Jurkat, Clone E6-1 (cell line): ENCODE results near the gene TACR3. TPM values are rescaled to one million over a fixed set of nuclear protein-coding genes. Genes with fewer than 3 reads are reported as not detected.
"Not testable (repeated sequence)": the region's sequence is repeated elsewhere in the genome, so short reads cannot be mapped to it uniquely, and the experiment has no call there.

Source experiments
- DNase-seq: peaks from one replicate; pipeline ENCODE4 v3.0.0-alpha.2; 2011; ENCODE audit warnings: low read depth, low spot score
- H3K4me3 ChIP-seq: 2 replicates; pipeline ENCODE4 v1.5.1; 2011; ENCODE audit warnings: mild to moderate bottlenecking, low read length, control low read depth, moderate library complexity
- polyA plus RNA-seq: library from polyadenylated mRNA; unstranded; fragments of >200 nt; gene quantifications from one replicate; pipeline ENCODE4 v1.2.1, GENCODE V29; 2012; ENCODE audit warnings: missing spikeins; ENCODE audit not compliant: insufficient read length, insufficient read depth

The TACR3 gene
- not detected for polyA plus RNA-seq

GRCh38 chr4:103719830-103720207 is at the start of gene TACR3:
Gene TACR3 (minus strand): TSS chr4:103719985. CDS start chr4:103719675, 310 bp downstream.
- DNase-seq: no peak
- H3K4me3 ChIP-seq: no peak within 1 kb of the TSS

GRCh38 chr4:103757631-103758030 is 37.8 kb upstream of the TACR3 start:
- no peak overlapping the region for H3K4me3 ChIP-seq
- DNase-seq: no peak

GRCh38 chr4:103756741-103757140 is 37.0 kb upstream of the TACR3 start:
- H3K4me3 ChIP-seq: no peak overlapping the region
- DNase-seq: no peak

- no peak for DNase-seq
- H3K4me3 ChIP-seq: no peak overlapping the region
Observed at GRCh38 chr4:103754844-103755243, 35.1 kb upstream of the TACR3 start.

GRCh38 chr4:103753868-103754653 is 34.3 kb upstream of the TACR3 start:
- DNase-seq: peak; percentile 20
- no peak overlapping the region for H3K4me3 ChIP-seq

- H3K4me3 ChIP-seq, DNase-seq: not testable (repeated sequence)
Observed at GRCh38 chr4:103723150-103723549, 3.4 kb upstream of the TACR3 start.

- no peak overlapping the region for H3K4me3 ChIP-seq
- no peak for DNase-seq
Observed at GRCh38 chr4:103721251-103721650, 1.5 kb upstream of the TACR3 start.

GRCh38 chr4:103720661-103721060 is 876 bp upstream of the TACR3 start:
- no peak for DNase-seq
- no peak overlapping the region for H3K4me3 ChIP-seq

GRCh38 chr4:103719105-103719829 is 518 bp downstream of the TACR3 start:
- no peak overlapping the region for H3K4me3 ChIP-seq
- no peak for DNase-seq

GRCh38 chr4:103692615-103693014 is 27.2 kb downstream of the TACR3 start:
- DNase-seq: no peak
- no peak overlapping the region for H3K4me3 ChIP-seq

GRCh38 chr4:103673983-103674382 is 45.8 kb downstream of the TACR3 start:
- DNase-seq: no peak
- H3K4me3 ChIP-seq: no peak overlapping the region

GRCh38 chr4:103666764-103667163 is 53.0 kb downstream of the TACR3 start:
- not testable (repeated sequence) for H3K4me3 ChIP-seq, DNase-seq

- DNase-seq: no peak
- H3K4me3 ChIP-seq: no peak overlapping the region
Observed at GRCh38 chr4:103664436-103665075, 55.2 kb downstream of the TACR3 start.

GRCh38 chr4:103648541-103648940 is 71.2 kb downstream of the TACR3 start:
- H3K4me3 ChIP-seq: no peak overlapping the region
- no peak for DNase-seq

GRCh38 chr4:103645991-103646390 is 73.8 kb downstream of the TACR3 start:
- DNase-seq: no peak
- no peak overlapping the region for H3K4me3 ChIP-seq

- no peak overlapping the region for H3K4me3 ChIP-seq
- no peak for DNase-seq
Observed at GRCh38 chr4:103634236-103634635, 85.5 kb downstream of the TACR3 start.

- H3K4me3 ChIP-seq: no peak overlapping the region
- DNase-seq: no peak
Observed at GRCh38 chr4:103626296-103626695, 93.5 kb downstream of the TACR3 start.

- H3K4me3 ChIP-seq: no peak overlapping the region
- DNase-seq: peak; percentile 52
Observed at GRCh38 chr4:103591841-103592240, 127.9 kb downstream of the TACR3 start.

GRCh38 chr4:103567591-103567990 is 152.2 kb downstream of the TACR3 start:
- H3K4me3 ChIP-seq: no peak overlapping the region
- DNase-seq: no peak

- DNase-seq: not testable (repeated sequence)
Observed at GRCh38 chr4:103559178-103559577, 160.6 kb downstream of the TACR3 start.

More at GRCh38 chr4:103559178-103559577, 160.6 kb downstream of the TACR3 start:
- not testable (repeated sequence) for H3K4me3 ChIP-seq
